CD4-positive, alpha-beta T cell treated with Interleukin-17A for 4 hours (primary cell): ENCODE results near the gene NFKBIA.
"Not testable (repeated sequence)": the region's sequence is repeated elsewhere in the genome, so short reads cannot be mapped to it uniquely, and the experiment has no call there.

Experiments
- DNase-seq: peaks from one replicate; pipeline ENCODE4 v3.0.0-alpha.2; 2020; ENCODE audit warnings: mixed read lengths

The NFKBIA gene

DNA sequence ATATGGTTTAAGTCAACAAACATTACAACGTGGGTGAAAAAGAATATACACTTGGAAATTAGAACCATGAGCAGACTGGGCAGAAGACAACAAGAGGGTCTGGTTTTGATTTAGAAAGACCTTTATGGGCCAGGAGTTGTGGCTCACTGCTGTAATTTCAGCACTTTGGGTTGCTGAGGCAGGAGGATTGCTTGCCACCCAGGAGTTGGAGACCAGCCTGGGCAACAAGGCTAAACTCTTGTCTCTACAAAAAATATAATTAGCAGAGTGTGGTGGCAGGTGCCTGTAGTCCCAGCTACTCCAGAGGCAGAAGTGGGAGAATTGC lies 2.7 kb upstream of the NFKBIA start:
- DNase-seq, result no peak

DNA sequence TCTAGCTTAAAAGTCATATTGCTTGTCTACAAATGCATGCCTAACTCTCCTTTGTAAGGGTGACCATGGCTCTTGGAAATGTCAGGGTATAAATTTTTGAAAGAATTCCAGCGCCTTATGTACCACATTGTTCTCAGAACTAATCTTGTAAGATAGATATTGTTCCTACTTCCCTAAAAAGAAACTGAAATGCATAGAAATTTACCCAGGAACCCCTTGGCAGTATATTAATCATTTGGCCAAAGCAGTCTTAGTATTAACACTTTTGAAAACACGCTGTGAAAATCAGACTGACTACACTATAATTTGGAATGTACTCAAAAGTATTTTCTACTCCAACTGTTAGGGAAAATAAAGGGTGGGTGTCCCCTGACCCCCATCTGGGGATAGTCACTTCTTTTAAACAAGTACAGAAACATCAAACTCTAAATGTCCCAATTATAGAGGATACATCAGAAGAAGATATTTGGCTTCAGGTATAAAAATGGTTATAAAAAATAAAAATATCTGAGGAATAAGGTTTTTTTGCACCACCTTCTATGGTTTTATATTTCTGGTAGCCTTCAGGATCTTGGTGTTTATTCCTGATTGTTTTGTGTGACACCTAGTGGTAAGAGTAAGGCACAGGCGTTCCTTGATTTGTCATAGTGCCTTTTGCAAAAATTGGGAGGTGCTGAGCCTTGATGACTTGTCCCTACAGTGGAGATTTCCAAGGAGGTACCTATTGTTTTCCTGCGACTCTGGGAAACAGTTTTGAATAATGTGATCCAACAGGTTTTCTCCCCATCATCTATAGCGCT lies 2.2 kb upstream of the NFKBIA start:
- DNase-seq, result peak; percentile 34

DNA sequence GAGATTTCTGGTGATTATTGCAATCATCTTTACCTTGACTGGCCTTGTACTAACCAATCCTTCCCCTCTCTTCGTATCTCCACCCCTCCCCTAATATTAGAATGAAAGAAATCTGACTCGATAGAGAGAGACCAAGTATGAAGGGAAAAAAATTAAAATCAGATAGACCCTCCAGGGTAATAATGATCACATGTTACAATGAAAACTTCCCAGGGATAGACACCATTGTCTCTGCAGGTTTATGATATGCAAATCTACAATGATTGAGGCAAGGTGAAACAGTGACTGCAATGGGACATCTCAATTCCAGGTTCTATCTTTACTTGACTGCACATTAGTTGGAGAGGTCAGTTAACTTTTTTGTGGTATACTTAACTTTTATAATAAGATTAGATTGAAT lies 1.5 kb upstream of the NFKBIA start:
- no peak for DNase-seq

DNA sequence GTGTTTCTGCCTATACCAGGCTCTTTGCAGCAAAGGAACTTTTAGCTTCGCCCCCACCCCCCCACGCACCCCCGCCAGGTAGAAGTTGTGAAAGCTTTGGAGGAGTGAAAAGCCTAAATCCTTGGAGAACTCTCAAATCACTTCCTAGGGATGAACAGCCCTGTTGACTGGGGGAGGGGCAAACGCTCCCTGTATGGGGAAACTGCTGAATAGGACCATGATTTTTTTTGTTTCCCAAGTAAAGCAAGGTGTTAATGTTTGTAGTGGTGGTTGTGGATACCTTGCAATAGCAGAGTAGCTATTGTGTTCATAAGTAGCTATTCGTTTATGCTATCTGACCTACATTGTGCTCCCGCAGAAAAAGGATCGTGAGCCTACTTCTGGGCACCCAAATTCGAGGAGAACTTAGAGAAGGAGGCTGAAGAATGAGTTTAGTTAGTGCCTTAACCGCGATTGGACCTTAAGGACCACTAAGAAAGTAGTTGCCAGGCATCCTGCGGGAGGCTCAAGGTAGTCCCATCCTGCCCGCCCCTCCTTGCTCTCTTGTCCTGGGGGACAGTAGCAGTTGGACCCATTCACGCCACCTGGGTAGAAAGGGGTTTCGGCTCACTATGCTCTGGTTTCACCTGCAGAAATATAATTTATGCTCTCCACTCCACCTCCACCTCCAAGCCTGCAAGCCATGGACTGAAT lies 901 bp upstream of the NFKBIA start:
- no peak for DNase-seq

DNA sequence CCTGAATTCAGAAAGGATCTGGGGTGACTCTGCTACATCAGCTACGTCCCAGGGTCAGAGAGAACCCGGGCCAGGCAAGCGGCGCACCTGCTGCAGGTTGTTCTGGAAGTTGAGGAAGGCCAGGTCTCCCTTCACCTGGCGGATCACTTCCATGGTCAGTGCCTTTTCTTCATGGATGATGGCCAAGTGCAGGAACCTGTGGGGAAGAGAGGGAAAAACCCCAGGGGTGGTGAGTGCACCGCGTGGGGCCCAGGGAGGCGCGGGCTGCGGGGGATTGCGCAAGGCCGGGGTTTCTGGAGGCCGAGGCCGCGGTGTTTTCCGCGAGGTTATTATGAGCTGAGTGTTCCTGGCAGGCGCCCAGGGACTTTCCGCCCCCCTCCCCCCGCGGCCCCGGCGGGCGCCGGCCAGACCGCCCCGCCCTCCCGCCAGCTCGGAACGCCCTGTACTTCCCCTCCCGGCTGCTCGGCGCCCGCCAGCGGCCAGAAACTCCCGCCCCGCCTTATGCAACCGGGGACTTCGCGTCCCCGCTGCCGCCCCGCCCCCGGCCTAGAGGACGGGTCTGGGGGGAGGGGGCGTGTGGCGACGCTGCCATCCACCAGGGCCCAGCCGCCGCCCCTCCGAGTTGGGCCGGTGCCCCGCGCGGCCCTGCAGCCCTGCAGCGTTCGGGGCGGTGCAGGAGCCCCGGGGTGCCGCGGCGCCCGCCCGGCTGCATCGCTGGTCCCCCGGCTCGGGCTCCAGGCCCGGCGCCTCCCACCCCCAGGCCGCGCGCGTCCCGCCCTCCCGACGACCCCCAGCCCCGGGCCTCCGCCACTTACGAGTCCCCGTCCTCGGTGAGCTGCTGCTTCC lies 723 bp downstream of the NFKBIA start:
- DNase-seq, result peak; percentile 98

DNA sequence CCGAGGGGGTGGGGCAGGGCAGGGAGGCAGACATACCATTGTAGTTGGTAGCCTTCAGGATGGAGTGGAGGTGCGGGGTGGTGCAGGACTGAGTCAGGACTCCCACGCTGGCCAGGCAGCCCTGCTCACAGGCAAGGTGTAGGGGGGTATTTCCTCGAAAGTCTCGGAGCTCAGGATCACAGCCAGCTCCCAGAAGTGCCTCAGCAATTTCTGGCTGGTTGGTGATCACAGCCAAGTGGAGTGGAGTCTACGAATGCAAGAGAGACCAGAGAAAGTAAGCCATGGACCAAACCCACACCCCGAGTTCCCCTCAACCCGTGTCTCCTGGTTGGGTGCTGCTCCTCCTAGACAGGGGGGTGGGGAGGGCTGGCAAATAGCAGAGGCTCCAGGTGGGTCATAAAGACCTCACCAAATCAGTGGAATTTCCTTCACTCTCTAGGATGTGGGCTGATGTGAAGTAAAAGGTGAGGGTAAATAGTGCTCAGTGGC lies 1.4 kb downstream of the NFKBIA start:
- DNase-seq, result peak; percentile 26

DNA sequence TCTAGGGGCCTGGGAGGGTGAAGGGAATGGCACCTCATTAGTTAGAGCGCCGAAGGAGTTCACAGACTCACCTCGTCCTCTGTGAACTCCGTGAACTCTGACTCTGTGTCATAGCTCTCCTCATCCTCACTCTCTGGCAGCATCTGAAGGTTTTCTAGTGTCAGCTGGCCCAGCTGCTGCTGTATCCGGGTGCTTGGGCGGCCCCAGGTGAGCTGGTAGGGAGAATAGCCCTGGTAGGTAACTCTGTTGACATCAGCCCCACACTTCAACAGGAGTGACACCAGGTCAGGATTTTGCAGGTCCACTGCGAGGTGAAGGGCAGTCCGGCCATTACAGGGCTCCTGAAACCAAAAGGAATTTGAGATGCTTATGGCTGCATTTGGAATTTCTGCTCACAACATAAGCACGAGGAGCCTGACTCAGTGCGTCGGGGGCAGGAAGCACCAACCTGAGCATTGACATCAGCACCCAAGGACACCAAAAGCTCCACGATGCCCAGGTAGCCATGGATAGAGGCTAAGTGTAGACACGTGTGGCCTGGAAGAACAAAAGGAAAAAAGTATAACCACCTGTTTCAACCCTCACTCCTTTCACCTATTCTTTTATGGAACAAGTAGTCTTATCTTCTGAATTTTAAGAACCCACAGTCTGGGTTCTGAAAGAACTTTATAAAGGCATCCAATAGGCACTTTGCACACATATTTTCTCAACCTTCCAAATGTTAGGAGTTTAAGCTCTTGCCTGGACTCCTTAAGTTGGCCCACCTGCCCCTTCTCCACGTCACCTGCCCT lies 2.0 kb downstream of the NFKBIA start:
- DNase-seq, result peak; percentile 59

DNA sequence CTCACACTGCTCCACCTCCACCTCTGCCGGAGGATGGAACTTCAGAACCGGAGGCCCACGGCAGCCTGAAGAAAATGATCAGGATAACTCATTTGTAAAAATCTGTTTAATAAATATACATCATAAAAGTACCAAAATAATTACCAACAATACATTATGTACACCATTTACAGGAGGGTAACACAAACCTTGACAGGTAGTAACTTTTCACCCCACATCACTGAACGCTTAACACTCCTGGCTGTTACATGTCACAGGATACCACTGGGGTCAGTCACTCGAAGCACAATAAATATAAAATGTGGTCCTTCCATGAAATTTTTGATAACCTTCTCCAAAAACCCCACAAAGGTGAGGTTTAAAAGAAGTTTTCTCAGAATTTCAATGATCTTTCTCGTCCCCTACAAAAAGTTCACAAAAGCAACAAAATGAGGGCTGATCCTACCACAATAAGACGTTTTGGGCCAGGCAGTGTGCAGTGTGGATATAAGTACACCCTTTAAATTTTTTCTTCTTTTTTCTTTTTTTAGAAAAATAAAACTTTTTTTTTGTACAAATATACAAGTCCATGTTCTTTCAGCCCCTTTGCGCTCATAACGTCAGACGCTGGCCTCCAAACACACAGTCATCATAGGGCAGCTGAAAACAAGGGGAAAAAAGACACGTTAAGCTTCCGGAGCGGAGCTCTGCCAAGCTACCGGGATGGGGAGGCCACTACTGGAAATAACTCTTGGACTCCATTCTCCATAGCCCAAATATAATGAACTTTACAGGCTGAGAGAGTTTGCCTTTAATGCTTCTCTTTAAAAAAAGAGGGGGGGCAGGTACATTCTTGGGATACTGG lies 2.9 kb downstream of the NFKBIA start:
- DNase-seq, result no peak

DNA sequence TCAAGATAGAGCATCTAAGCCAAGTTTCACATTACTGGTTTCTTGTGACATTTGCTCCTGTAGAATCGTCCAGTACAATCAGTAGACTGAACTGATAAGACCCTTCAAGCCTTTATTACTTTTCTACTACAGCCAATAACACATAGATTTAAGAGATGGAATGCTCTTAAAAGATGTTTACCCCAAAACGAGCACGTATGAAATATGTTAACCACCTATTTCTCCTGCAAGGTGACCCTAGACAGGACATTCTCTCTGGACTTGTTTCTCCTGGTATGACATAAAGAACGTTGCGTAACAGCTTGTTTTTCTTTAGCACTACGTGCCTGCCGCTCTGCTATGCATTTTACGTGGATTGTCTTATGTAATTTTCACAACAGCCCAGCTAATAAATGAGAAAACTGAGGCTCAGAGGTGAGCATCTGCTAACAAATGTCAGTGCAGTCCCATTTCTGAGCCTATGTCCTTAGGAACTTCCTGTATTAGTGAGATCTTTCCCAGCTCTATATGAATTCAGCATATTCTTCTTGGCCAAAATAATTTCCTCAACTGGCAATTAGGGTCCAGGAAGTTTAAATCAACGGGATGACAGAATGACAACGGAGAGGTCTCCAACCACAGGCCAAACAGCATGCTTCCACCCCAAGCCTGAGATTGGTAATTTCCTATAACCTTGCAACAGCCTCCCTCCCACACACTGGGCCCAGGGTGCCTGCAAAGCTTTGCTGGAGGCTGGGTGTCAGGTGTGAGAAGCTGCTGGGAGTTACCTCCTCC lies 3.7 kb downstream of the NFKBIA start:
- peak; percentile 18 for DNase-seq

DNA sequence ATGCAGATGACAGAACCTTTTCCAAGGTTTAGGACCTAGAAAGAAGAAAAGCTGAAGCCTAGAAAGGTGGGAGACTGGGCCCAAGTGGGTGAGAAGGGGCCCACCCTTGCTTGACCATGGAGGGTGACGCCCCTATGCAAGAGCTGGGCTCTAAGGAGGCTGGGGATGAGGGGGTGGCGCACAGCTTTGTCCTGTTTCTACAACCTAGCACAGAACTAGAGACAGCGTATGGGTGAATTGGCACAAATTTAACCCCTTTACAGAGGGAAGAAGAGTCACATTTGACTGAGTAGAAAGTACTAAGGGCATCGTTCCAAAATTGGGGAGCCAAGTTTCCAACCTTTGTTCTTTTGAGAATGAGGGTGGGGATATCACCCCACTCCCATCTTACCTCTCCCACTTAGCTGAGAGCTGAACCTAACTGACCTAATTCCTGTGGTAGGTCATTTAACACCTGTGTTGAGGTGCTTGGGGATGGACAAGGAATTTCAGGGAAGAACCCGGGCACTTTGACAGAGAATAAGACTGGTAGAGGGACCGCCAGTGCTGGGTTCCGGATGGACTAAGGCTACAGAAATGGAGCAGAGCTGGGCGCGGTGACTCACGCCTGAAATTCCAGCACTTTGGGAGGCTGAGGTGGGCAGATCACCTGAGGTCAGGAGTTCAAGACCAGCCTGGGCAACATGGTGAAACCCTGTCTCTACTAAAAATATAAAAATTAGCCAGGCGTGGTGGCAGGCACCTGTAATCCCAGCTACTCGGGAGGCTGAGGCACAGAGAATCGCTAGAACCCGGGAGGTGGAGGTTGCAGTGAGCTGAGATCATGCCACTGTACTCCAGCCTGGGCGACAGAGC lies 5.2 kb downstream of the NFKBIA start:
- no peak for DNase-seq

DNA sequence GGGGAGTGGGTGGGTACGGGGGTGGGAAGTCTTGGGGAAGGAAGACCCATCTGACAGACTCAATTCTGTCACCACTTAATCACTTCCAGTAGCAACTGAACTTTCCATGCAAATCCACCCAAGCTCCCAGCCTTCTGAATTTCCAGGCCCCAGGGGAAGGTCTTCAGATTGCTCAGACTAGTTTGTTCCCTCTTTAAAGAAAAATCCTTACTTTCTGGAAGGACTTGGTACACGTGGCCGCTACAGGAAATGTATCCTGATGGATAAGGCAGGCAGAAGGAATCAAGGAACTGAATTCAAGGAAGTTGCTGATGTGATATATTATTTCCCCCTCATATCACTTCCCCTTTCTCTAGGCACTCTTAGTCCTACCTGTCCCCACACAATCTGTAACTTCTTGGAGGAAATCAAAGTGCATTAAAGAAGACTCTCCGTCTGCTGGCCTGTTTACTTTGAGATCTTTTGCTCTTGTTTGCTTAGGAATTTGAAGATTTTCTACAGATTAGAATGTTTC lies 6.4 kb downstream of the NFKBIA start:
- DNase-seq, result no peak

DNA sequence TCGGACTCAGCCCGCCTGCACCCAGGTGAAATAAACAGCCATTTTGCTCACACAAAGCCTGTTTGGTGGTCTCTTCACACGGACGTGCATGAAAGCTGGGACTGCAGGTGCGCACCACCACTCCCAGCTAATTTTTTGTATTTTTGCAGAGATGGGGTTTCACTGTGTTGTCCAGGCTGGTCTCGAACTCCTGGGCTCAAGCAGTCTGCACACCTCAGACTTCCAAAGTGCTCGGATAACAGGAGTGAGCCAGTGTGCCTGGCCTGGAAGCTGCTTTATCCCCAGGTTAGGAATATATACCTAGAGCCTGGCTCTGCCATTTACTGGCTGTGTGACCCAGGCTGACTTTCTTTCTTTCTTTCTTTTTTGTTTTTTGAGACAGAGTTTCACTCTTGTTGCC lies 7.9 kb downstream of the NFKBIA start:
- DNase-seq, result not testable (repeated sequence)

DNA sequence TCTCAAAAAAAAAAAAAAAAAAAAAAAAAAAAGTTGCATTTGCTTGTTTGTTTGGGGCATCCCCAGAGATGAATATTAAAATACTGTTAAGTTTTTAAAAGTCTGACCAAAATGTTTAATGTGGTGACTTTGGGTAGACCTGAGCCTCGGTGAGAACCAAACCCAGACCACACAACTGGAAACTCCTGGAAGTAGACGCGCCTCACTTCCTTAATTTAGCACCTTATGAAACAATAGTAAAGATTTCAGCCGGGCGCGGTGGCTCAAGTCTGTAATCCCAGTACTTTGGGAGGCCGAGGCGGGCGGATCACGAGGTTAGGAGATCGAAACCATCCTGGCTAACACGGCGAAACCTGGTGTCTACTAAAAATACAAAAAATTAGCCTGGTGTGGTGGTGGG lies 9.3 kb downstream of the NFKBIA start:
- DNase-seq, result no peak

DNA sequence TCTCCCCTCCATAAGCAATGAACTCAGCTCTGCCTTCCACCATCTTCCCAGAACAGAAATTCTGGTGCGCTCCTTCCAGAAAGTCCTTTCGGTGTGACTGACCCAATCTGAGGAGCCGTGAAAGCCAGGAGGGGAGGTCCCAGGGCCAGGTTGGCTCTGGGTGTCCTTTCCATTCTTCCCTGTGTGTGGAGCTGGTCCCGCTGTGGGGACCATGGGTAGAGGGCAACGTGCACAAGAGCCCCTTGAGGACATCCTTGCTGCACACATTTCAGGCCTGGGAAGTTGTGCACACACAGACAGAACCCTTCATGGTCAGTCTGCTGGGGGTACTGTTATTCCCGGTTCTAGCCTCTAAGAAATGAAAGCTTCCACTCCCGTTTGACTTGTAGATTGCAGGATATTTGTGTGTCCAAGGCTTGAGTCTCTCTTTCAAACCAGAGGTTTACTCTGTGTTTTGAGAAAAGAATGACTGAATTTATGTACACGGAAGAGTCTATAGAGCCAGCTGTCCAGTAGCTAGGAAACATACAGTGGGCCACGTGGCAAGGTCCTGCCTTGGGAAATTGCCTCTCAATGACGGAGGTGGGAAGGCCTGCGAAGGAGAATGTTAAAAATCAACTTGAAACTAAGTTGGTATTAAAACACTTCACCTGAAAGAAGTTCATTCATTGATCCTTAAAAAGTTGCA lies 10.1 kb downstream of the NFKBIA start:
- DNase-seq, result no peak

DNA sequence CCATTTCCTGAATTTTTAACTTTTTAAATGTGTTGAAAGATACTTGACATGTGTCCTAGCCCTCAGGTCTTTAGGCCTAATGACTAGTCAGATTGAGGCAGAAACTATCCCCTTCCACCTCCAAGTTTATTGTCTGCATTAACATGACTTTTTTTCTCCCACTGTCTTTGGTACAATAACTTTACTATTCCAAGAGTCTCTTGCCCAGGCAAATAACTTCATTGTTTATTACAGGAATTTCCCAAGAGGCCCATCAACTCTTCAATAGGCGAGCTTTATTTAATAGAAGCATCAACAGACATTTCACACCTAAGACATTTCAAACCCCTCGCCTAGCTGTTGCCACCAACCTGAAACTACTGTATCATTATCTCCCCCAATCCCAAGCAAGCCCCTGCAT lies 10.7 kb downstream of the NFKBIA start:
- no peak for DNase-seq

DNA sequence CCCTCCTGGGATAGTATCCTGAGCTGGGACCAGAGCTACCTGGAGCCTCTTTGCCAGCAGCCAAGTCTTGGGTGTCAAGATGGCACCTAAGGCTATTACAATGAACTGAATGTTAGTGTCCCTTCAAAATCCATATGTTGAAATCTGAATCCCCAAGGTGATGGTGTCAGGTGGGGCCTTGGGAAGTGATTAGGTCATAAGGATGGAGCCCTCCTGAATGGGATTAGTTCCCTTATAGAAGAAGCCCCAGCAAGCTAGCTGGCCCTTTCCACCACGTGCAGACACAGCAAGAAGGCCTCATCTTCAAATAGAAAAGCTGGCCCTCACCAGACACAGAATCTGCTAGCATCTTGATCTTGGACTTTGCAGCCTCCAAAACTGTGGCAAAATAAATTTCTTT lies 12.4 kb downstream of the NFKBIA start:
- DNase-seq, result no peak

DNA sequence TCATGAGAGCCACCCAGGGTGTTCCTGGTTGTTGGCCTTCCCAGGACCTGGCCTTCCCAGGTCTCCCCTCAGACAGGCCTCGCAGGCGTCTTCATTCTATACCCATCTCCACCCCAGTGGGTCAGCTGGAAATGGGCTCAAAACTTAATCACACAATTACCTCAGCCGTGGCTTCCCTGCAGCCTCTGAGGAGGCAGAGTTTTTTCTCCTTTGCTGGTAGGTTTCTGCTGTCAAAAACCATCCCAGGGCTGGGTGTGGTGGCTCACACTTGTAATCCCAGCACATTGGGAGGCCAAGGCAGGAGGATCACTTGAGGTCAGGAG lies 13.2 kb downstream of the NFKBIA start:
- no peak for DNase-seq

DNA sequence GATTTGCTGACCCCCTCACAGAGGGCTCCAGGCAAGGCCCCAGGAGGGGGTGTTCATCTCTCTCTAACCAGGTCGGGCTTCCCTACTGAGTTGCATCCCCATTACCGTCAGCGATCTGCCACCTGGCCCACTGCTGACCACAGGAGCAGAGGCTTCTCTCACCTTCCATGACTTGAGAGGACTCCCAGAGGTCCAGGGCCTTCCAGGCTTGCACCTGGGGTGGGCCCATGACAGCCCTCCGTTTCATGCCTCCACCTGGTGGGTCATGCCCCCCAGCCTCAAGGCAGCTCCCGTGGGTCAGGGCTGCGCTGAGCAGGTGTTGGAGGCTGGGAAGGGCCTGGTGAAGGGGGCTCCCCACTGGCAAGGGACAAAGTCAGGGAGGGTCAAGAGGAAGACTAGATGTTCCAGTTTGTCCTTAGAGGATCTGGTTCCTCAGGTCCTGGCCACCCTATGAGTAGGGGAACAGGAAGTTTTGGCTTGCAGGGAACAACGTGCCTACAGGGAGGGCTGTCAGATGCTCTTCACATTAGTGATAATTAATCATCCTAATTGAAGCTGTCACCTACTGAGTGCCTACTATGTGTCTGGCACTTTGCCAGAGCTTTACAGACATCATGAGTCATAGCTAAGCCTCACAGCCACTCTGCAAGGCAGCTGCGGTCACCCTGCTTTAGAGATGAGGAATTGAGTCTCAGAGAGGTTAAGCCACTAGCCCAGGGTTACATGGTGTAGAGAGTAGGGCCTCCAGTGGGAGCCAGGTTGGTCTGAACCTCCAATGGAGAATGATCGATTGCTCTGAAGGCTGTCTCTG lies 13.8 kb downstream of the NFKBIA start:
- peak; percentile 30 for DNase-seq

DNA sequence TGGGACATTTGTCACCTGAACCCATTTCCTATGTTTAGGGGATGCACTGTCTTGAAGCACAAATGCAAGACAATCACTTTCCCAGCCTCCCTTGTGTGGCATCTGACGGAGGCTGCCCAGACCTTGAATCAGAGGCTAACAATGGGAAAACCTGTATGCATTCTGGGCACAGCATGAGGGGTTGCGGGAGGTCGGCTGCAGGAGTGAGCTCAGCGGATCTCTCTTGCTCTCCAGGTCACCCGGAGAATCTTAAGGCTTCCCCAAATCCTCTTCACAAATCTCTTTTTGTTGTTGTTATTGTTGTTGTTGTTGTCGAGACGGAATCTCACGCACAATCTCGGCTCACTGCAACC lies 15.3 kb downstream of the NFKBIA start:
- DNase-seq, result no peak
